ENCODE measurements around the gene PTX4. TPM values are rescaled to one million over a fixed set of nuclear protein-coding genes. Genes with fewer than 3 reads are reported as not detected.
A peak's percentile ranks its signal among the peaks of the same experiment; 100 is the strongest.

Gene PTX4
- total RNA-seq, 1 donor from 2014 or later: not detected

GRCh38 chr16:1488054-1488601 is 616 bp downstream of the PTX4 start:
- Mint-ChIP-seq H3K27ac (ENCODE audit: unreplicated experiment) (no peak overlapping the region), H3K27me3 (ENCODE audit: low read depth) (peaks cover 2% of the 10 kb centered on the region), H3K4me3 (ENCODE audit: unreplicated experiment) (no peak overlapping the region), H3K9me3 (ENCODE audit: low read depth) (no peaks in the 10 kb centered on the region), H3K4me1 (ENCODE audit: low read depth) (peaks cover 9% of the 10 kb centered on the region), H3K36me3 (ENCODE audit: low read depth) (no peaks in the 10 kb centered on the region)
- TF ChIP-seq CTCF (IDR thresholded peaks at IDR 0.05): no peak
- DNase-seq (ENCODE audit: low spot score): peak; percentile 76

- Mint-ChIP-seq H3K4me1 (ENCODE audit: low read depth) (peaks cover 3% of the 10 kb centered on the region), H3K27ac (ENCODE audit: unreplicated experiment) (no peak overlapping the region), H3K9me3 (ENCODE audit: low read depth) (no peaks in the 10 kb centered on the region), H3K27me3 (ENCODE audit: low read depth) (peaks cover 2% of the 10 kb centered on the region), H3K4me3 (ENCODE audit: unreplicated experiment) (no peak overlapping the region), H3K36me3 (ENCODE audit: low read depth) (no peaks in the 10 kb centered on the region)
- no peak for TF ChIP-seq CTCF (IDR thresholded peaks at IDR 0.05)
- peak; percentile 84 for DNase-seq (ENCODE audit: low spot score)
Measured at GRCh38 chr16:1487395-1488053, 1.2 kb downstream of the PTX4 start.

- H3K4me3 Mint-ChIP-seq (ENCODE audit: unreplicated experiment): no peak overlapping the region
- no peaks in the 10 kb centered on the region for H3K9me3 Mint-ChIP-seq (ENCODE audit: low read depth)
- H3K36me3 Mint-ChIP-seq (ENCODE audit: low read depth): no peaks in the 10 kb centered on the region
- no peak for TF ChIP-seq CTCF (IDR thresholded peaks at IDR 0.05)
- H3K27me3 Mint-ChIP-seq (ENCODE audit: low read depth): peaks cover 2% of the 10 kb centered on the region
- H3K4me1 Mint-ChIP-seq (ENCODE audit: low read depth): no peaks in the 10 kb centered on the region
- no peak overlapping the region for H3K27ac Mint-ChIP-seq (ENCODE audit: unreplicated experiment)
- peak; percentile 75 for DNase-seq (ENCODE audit: low spot score)
Measured at GRCh38 chr16:1486551-1487390, 2.0 kb downstream of the PTX4 start.

GRCh38 chr16:1485847-1486496 is 2.8 kb downstream of the PTX4 start:
- H3K27me3 Mint-ChIP-seq (ENCODE audit: low read depth): peaks cover 2% of the 10 kb centered on the region
- H3K4me3 Mint-ChIP-seq (ENCODE audit: unreplicated experiment): no peak overlapping the region
- H3K27ac Mint-ChIP-seq (ENCODE audit: unreplicated experiment): no peak overlapping the region
- no peak for TF ChIP-seq CTCF (IDR thresholded peaks at IDR 0.05)
- H3K9me3 Mint-ChIP-seq (ENCODE audit: low read depth): no peaks in the 10 kb centered on the region
- H3K36me3 Mint-ChIP-seq (ENCODE audit: low read depth): no peaks in the 10 kb centered on the region
- peak; percentile 91 for DNase-seq (ENCODE audit: low spot score)
- H3K4me1 Mint-ChIP-seq (ENCODE audit: low read depth): no peaks in the 10 kb centered on the region

Measured in chondrocyte (in vitro differentiated cells).